Measurements from ENCODE around the gene FAM168B.
"Not testable (repeated sequence)": the region's sequence is repeated elsewhere in the genome, so short reads cannot be mapped to it uniquely, and the experiment has no call there.

Gene FAM168B

DNA sequence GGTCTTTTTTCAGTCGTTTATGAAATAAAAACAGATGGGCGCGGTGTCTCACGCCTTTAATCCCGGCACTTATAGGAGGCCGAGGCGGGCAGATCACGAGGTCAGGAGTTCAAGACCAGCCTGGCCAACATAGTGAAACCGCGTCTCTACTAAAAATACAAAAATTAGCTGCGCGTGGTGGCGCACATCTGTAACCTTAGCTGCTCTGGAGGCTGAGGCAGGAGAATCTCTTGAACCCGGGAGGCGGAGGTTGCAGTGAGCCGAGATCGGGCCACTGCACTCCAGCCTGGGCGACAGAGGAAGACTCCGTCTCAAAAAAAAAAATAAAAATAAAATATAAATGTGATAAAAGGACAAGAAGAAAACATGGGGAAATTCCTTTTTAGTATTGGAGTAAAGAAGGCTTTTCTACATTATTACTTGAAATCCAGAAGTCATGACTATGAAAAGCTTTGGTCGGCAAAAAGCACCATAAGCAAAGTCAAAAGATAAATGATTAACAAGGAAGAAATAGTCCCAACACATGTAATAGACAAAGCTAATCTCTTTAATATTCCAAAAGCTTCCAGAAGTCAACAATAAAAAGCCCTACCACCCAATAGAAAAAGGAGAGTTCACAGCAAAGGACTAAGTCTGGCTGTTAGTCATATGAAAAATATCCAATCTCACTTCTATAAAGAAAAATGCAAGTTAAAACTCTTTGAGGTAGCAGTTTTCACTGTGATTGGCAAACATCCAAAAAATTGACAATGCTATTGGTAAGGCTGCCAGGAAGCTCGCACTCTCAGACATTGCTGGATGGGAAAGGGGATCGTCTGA, 1.4 kb upstream of the FAM168B start:
- Histone ChIP-seq H3K27me3 (ENCODE audit: insufficient read depth, insufficient read length) (no peaks in the 10 kb centered on the region), H3K9me3 (ENCODE audit: insufficient read depth, low read length) (no peaks in the 10 kb centered on the region), H3K4me3 (ENCODE audit: insufficient read length, low read depth) (peak overlapping the region; percentile 91), H3K9ac (ENCODE audit: insufficient read length, low read depth) (peak overlapping the region; percentile 99), H3K4me1 (ENCODE audit: insufficient read depth, insufficient read length) (no peaks in the 10 kb centered on the region), H3K36me3 (ENCODE audit: insufficient read depth, insufficient read length, low read length) (peaks cover 21% of the 10 kb centered on the region)
- no peak for TF ChIP-seq YY1 (IDR thresholded peaks at IDR 0.05; ENCODE audit: insufficient read depth, insufficient read length)
- TF ChIP-seq ZNF274 (IDR thresholded peaks at IDR 0.05; ENCODE audit: low read depth, low read length): no peak
- no peak for TF ChIP-seq SUZ12 (IDR thresholded peaks at IDR 0.05; ENCODE audit: extremely low read depth, insufficient read depth, insufficient read length)
- no peak for DNase-seq (ENCODE audit: low read depth, low spot score)

DNA sequence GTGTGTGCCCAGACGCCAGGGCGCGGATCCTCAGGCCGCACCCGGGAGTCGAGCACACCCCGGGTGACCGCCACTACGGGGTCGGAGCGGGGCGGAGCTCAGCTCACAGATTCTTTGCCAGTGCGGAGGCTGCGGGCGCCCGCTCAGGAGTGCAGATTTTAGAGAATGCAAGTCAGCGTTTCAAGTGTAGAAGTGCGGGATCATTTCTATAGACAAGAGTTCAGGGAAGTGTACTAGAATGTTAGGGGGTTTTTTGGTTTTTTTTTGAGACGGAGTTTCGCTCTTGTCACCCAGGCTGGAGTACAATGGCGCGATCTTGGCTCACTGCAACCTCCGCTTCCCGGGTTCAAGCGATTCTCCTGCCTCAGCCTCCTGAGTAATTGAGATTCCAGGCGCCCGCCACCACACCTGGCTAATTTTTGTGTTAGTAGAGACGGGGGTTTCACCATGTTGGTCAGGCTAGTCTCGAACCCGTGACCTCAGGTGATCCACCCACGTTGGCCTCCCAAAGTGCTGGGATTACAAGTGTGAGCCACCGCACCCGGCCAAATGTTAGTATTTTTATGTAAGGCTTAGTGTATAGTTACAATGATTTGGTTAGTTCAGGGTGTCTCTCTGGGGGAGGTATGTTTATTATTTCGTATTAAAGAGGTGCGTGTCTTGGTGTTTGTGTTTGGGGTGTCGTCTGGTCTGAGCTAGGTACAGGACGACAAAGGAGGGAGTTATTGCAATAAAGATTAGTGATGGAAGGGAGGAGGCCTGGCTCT, 619 bp upstream of the FAM168B start:
- peak overlapping the region; percentile 99 for H3K9ac ChIP-seq (ENCODE audit: insufficient read length, low read depth)
- peaks cover 26% of the 10 kb centered on the region for H3K36me3 ChIP-seq (ENCODE audit: insufficient read depth, insufficient read length, low read length)
- DNase-seq (ENCODE audit: low read depth, low spot score): peak; percentile 30
- peak overlapping the region; percentile 91 for H3K4me3 ChIP-seq (ENCODE audit: insufficient read length, low read depth)
- no peaks in the 10 kb centered on the region for H3K4me1 ChIP-seq (ENCODE audit: insufficient read depth, insufficient read length)
- no peaks in the 10 kb centered on the region for H3K9me3 ChIP-seq (ENCODE audit: insufficient read depth, low read length)
- H3K27me3 ChIP-seq (ENCODE audit: insufficient read depth, insufficient read length): no peaks in the 10 kb centered on the region
- TF ChIP-seq ZNF274 (IDR thresholded peaks at IDR 0.05; ENCODE audit: low read depth, low read length): no peak
- TF ChIP-seq SUZ12 (IDR thresholded peaks at IDR 0.05; ENCODE audit: extremely low read depth, insufficient read depth, insufficient read length): no peak
- no peak for TF ChIP-seq YY1 (IDR thresholded peaks at IDR 0.05; ENCODE audit: insufficient read depth, insufficient read length)

DNA sequence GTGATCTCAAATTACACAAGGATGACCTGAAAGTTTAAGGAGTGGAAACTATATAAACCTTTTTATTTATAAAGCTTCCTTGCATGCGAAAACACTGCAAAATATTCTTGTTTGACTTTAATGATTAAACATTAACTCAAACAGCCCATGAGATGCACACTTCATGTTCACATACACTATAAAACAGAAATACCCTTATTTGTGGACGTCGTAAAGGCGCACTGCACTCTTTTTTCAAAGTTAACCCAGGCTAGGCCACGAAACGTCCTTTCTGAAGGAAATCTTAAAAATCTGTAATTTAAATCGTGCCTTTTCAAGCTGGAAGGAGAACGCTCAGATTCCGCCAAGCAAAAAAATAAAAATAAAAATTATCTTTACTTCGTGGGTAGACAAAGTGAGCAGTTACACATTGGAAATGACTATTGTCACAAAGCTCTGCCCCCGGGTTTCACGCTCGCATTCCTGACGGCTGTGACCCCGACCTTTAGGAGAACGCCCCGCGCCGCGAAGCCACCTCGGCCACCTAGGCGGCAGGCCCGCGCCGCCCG, 728 bp downstream of the FAM168B start:
- no peak for DNase-seq (ENCODE audit: low read depth, low spot score)
- peak overlapping the region; percentile 91 for H3K4me3 ChIP-seq (ENCODE audit: insufficient read length, low read depth)
- H3K9ac ChIP-seq (ENCODE audit: insufficient read length, low read depth): peak overlapping the region; percentile 99
- H3K36me3 ChIP-seq (ENCODE audit: insufficient read depth, insufficient read length, low read length): peaks cover 38% of the 10 kb centered on the region
- no peaks in the 10 kb centered on the region for H3K27me3 ChIP-seq (ENCODE audit: insufficient read depth, insufficient read length)
- no peaks in the 10 kb centered on the region for H3K9me3 ChIP-seq (ENCODE audit: insufficient read depth, low read length)
- H3K4me1 ChIP-seq (ENCODE audit: insufficient read depth, insufficient read length): no peaks in the 10 kb centered on the region
- TF ChIP-seq ZNF274 (IDR thresholded peaks at IDR 0.05; ENCODE audit: low read depth, low read length): no peak
- TF ChIP-seq YY1 (IDR thresholded peaks at IDR 0.05; ENCODE audit: insufficient read depth, insufficient read length): no peak
- no peak for TF ChIP-seq SUZ12 (IDR thresholded peaks at IDR 0.05; ENCODE audit: extremely low read depth, insufficient read depth, insufficient read length)

DNA sequence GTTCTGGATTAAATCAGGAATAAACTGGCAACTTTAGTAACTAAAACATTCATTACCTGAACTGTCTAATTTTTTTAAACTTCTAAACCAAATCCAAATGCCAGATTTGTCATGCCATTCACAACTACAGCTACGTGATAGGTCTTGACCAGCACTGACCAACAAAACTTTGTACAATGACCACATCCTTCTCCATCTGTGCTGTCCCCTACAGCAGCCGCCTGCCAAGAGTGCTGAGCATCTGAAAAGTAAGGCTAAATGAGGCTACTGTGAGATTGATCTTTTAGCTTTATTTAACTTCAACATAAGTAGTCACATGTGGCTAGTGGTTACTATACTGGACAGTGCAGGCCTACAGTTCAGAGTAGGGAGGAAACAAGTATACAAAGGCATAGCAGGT, 7.6 kb downstream of the FAM168B start:
- H3K4me3 ChIP-seq (ENCODE audit: insufficient read length, low read depth): no peak overlapping the region
- H3K4me1 ChIP-seq (ENCODE audit: insufficient read depth, insufficient read length): no peaks in the 10 kb centered on the region
- peaks cover 84% of the 10 kb centered on the region for H3K36me3 ChIP-seq (ENCODE audit: insufficient read depth, insufficient read length, low read length)
- TF ChIP-seq SUZ12 (IDR thresholded peaks at IDR 0.05; ENCODE audit: extremely low read depth, insufficient read depth, insufficient read length): no peak
- no peak for TF ChIP-seq ZNF274 (IDR thresholded peaks at IDR 0.05; ENCODE audit: low read depth, low read length)
- no peak for TF ChIP-seq YY1 (IDR thresholded peaks at IDR 0.05; ENCODE audit: insufficient read depth, insufficient read length)
- DNase-seq (ENCODE audit: low read depth, low spot score): no peak
- H3K27me3 ChIP-seq (ENCODE audit: insufficient read depth, insufficient read length): no peaks in the 10 kb centered on the region
- no peaks in the 10 kb centered on the region for H3K9me3 ChIP-seq (ENCODE audit: insufficient read depth, low read length)
- no peak overlapping the region for H3K9ac ChIP-seq (ENCODE audit: insufficient read length, low read depth)

DNA sequence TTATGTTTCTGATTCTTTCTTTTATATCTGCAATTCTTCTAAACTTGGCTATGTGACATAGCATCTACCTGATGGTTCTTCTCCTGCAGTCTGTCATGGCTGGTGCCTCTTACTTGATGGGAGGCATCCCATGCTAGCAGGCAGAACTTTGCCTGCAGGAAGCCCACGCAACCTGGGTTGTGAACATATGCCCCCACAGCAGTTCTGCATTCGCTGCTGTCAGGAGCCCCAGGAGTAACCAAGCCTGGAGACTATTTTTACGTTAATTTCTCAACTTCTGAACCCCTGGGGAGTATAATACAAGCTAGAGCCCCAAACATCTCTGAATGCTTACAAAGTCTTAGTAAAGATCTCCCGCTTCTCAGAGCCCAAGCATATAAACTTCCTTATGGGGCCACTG, 12.1 kb downstream of the FAM168B start:
- no peaks in the 10 kb centered on the region for H3K9me3 ChIP-seq (ENCODE audit: insufficient read depth, low read length)
- H3K36me3 ChIP-seq (ENCODE audit: insufficient read depth, insufficient read length, low read length): peaks cover 89% of the 10 kb centered on the region
- no peak overlapping the region for H3K4me3 ChIP-seq (ENCODE audit: insufficient read length, low read depth)
- no peak overlapping the region for H3K9ac ChIP-seq (ENCODE audit: insufficient read length, low read depth)
- H3K4me1 ChIP-seq (ENCODE audit: insufficient read depth, insufficient read length): peaks cover 4% of the 10 kb centered on the region
- no peaks in the 10 kb centered on the region for H3K27me3 ChIP-seq (ENCODE audit: insufficient read depth, insufficient read length)
- no peak for DNase-seq (ENCODE audit: low read depth, low spot score)
- TF ChIP-seq SUZ12 (IDR thresholded peaks at IDR 0.05; ENCODE audit: extremely low read depth, insufficient read depth, insufficient read length) (no peak), ZNF274 (IDR thresholded peaks at IDR 0.05; ENCODE audit: low read depth, low read length) (no peak), YY1 (IDR thresholded peaks at IDR 0.05; ENCODE audit: insufficient read depth, insufficient read length) (no peak)

DNA sequence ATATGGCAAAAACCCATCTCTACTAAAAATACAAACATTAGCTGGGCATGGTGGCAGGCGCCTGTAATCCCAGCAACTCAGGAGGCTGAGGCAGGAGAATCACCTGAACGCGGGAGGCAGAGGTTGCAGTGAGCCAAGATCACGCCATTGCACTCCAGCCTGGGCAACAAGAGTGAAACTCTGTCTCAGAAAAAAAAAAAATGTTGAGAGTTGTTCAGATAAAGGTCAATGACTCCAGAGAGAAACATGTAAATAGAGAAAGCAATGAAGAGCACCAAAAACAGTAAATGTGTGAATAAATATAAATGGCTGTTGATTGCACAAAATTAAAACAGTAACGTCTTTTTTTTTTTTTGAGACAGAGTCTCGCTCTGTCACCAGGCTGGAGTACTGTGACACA, 13.3 kb downstream of the FAM168B start:
- not testable (repeated sequence) for H3K9me3 ChIP-seq (ENCODE audit: insufficient read depth, low read length); H3K4me1 ChIP-seq (ENCODE audit: insufficient read depth, insufficient read length); H3K9ac ChIP-seq (ENCODE audit: insufficient read length, low read depth); DNase-seq (ENCODE audit: low read depth, low spot score); H3K4me3 ChIP-seq (ENCODE audit: insufficient read length, low read depth); H3K27me3 ChIP-seq (ENCODE audit: insufficient read depth, insufficient read length)
- peaks cover 89% of the 10 kb centered on the region for H3K36me3 ChIP-seq (ENCODE audit: insufficient read depth, insufficient read length, low read length)

DNA sequence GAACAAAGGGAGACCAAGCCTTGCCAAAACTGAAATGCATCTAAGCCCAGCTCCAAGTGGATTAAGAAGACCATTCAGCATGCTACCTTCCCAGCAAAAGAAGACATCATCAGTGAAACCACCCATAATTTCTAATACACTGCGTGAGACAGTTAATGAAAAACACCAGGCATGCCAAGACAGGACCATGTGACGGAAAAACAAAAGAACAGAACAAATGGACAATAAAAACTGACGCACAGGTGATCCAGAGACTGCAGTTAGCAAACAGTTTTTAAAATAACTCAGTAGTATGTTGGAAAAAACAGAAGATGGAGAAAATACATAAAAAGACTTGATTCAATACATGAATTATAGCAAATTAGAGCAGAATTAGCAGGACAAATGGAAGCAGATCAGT, 15.3 kb downstream of the FAM168B start:
- Histone ChIP-seq H3K9ac (ENCODE audit: insufficient read length, low read depth) (no peak overlapping the region), H3K9me3 (ENCODE audit: insufficient read depth, low read length) (no peaks in the 10 kb centered on the region), H3K27me3 (ENCODE audit: insufficient read depth, insufficient read length) (no peaks in the 10 kb centered on the region), H3K36me3 (ENCODE audit: insufficient read depth, insufficient read length, low read length) (peaks cover 90% of the 10 kb centered on the region), H3K4me3 (ENCODE audit: insufficient read length, low read depth) (no peak overlapping the region), H3K4me1 (ENCODE audit: insufficient read depth, insufficient read length) (peaks cover 10% of the 10 kb centered on the region)
- TF ChIP-seq YY1 (IDR thresholded peaks at IDR 0.05; ENCODE audit: insufficient read depth, insufficient read length) (no peak), SUZ12 (IDR thresholded peaks at IDR 0.05; ENCODE audit: extremely low read depth, insufficient read depth, insufficient read length) (no peak)
- no peak for DNase-seq (ENCODE audit: low read depth, low spot score)
